Activated T-cell treated with anti-CD3 and anti-CD28 coated beads, Interleukin-2, amount 50 U/mL, for 4 hours (primary cell): ENCODE results near the gene AAMDC. TPM values are rescaled to one million over a fixed set of nuclear protein-coding genes. Genes with fewer than 3 reads are reported as not detected.
"Not testable (repeated sequence)": the region's sequence is repeated elsewhere in the genome, so short reads cannot be mapped to it uniquely, and the experiment has no call there.

Experiments used
- ATAC-seq, 2 donors: fragments of 200-7000 bp; cut with Tn5 transposase; one replicate each; pipeline ENCODE4 v1.10.0; 2021
- DNase-seq: peaks from one replicate; pipeline ENCODE4 v3.0.0-alpha.2; 2020
- H3K27me3 Mint-ChIP-seq: one replicate; pipeline ENCODE4 v1.8.0; 2021; ENCODE audit warnings: low read depth, mixed read lengths
- H3K36me3 Mint-ChIP-seq: one replicate; pipeline ENCODE4 v1.8.0; 2022; ENCODE audit warnings: mixed read lengths; ENCODE audit not compliant: insufficient read depth
- H3K4me1 Mint-ChIP-seq: one replicate; pipeline ENCODE4 v1.8.0; 2021; ENCODE audit warnings: low read depth, mixed read lengths
- H3K4me3 Mint-ChIP-seq: one replicate; pipeline ENCODE4 v1.8.0; 2021; ENCODE audit warnings: mild to moderate bottlenecking, moderate library complexity, mixed read lengths
- H3K9me3 Mint-ChIP-seq: one replicate; pipeline ENCODE4 v1.8.0; 2021; ENCODE audit warnings: mixed read lengths
- total RNA-seq, 3 donors: library from RNA; stranded (reverse); gene quantifications; one replicate each; pipeline ENCODE4 v1.2.1, GENCODE V29; 2021

Gene AAMDC
- total RNA-seq, 3 donors from 2014 or later, result 1.8 to 2.4 (median 2.2) TPM

DNA sequence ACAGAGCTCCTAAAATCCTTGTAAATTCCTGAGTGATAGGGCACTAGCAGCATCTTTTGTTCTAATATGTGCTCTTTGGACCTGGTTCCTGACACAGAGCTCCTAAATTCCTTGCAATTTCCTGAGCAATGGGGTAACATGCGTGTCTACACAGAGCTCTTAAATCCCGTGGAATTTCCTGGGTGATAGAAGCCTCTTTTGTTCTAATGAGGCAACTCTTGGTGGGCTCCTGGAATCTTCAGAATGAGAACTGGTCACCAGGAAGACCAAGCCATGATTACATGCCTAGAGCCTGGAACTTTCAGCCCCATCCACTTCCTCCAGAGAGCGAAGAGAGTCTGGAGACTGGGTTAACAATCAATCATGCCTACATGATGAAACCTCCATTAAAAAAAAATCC is 19.5 kb upstream of the AAMDC start:
- Mint-ChIP-seq H3K27me3 (no peaks in the 10 kb centered on the region), H3K36me3 (peaks cover 16% of the 10 kb centered on the region), H3K4me1 (peaks cover 59% of the 10 kb centered on the region), H3K9me3 (no peaks in the 10 kb centered on the region), H3K4me3 (no peak overlapping the region)
- ATAC-seq, result no peak
- DNase-seq, result no peak

DNA sequence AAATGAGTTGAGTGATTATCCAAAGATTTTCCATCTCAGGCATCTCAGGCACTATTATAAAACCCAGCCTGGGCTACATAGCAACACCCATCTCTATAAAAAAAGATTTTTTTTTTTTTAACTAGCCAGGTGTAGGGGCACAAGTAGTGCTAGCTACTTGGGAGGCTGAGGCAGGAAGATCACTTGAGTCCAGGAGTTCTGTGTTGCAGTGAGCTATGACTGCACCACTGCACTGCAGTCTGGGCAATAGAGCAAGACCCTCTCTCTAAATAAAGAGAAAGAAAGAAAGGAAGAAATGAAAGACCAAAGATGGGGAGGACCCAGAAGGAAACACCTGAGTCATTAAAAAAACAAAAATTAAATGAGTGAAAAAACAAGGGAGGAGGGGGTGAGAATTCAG is 14.5 kb upstream of the AAMDC start:
- Mint-ChIP-seq H3K4me1 (peaks cover 53% of the 10 kb centered on the region), H3K36me3 (peaks cover 17% of the 10 kb centered on the region), H3K9me3 (no peaks in the 10 kb centered on the region), H3K4me3 (no peak overlapping the region), H3K27me3 (no peaks in the 10 kb centered on the region)
- ATAC-seq, result no peak
- no peak for DNase-seq

GRCh38 chr11:77806993-77807392 is 14.0 kb upstream of the AAMDC start:
- DNase-seq (no peak), ATAC-seq (no peak)
- Mint-ChIP-seq H3K36me3 (peaks cover 19% of the 10 kb centered on the region), H3K27me3 (no peaks in the 10 kb centered on the region), H3K4me3 (no peak overlapping the region), H3K4me1 (peaks cover 52% of the 10 kb centered on the region), H3K9me3 (no peaks in the 10 kb centered on the region)

- DNase-seq (no peak), ATAC-seq (no peak)
- Mint-ChIP-seq H3K9me3 (peaks cover 4% of the 10 kb centered on the region), H3K36me3 (peaks cover 20% of the 10 kb centered on the region), H3K4me1 (peaks cover 61% of the 10 kb centered on the region), H3K4me3 (no peak overlapping the region), H3K27me3 (no peaks in the 10 kb centered on the region)
These were observed 7.7 kb upstream of the AAMDC start for GRCh38 chr11:77813256-77813655.

DNA sequence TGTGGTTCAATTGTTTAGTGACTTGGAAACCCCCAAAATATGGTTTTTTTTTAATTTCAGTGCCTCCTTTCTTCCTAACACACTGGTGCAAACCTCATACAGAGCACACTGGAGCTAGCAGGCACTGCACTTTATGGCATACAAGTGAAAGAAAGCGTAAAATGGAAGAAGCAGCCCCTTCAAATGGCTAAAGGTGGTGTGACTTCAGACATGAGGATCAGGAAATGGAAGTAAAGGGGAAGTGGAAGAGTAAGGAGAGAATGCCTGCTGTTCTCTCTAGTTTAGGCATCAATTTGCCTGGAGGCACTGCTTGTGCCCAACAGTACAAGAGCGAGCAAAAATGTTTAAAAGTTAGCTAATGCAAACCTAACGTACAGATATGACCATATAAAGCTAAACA is 6.1 kb upstream of the AAMDC start:
- peaks cover 20% of the 10 kb centered on the region for H3K36me3 Mint-ChIP-seq
- H3K9me3 Mint-ChIP-seq, result peaks cover 4% of the 10 kb centered on the region
- ATAC-seq, result no peak
- no peaks in the 10 kb centered on the region for H3K27me3 Mint-ChIP-seq
- no peak overlapping the region for H3K4me3 Mint-ChIP-seq
- no peak for DNase-seq
- peaks cover 65% of the 10 kb centered on the region for H3K4me1 Mint-ChIP-seq

- Mint-ChIP-seq H3K4me1 (peaks cover 60% of the 10 kb centered on the region), H3K9me3 (peaks cover 4% of the 10 kb centered on the region), H3K4me3 (no peak overlapping the region), H3K36me3 (peaks cover 20% of the 10 kb centered on the region), H3K27me3 (no peaks in the 10 kb centered on the region)
- no peak for DNase-seq
- no peak for ATAC-seq
These were observed 5.5 kb upstream of the AAMDC start for GRCh38 chr11:77815459-77815858.

- Mint-ChIP-seq H3K9me3 (peaks cover 4% of the 10 kb centered on the region), H3K27me3 (no peaks in the 10 kb centered on the region), H3K36me3 (peaks cover 7% of the 10 kb centered on the region), H3K4me1 (peaks cover 46% of the 10 kb centered on the region), H3K4me3 (peak overlapping the region; percentile 100)
- ATAC-seq (peak; percentile 65 to 69), DNase-seq (peak; percentile 77)
These were observed 1.5 kb upstream of the AAMDC start for GRCh38 chr11:77819411-77819920.

GRCh38 chr11:77819921-77820564 is 901 bp upstream of the AAMDC start:
- Mint-ChIP-seq H3K27me3 (no peaks in the 10 kb centered on the region), H3K4me1 (peaks cover 43% of the 10 kb centered on the region)
- ATAC-seq, result peak; percentile 7 to 9

GRCh38 chr11:77821349-77821851 is 456 bp downstream of the AAMDC start:
- no peaks in the 10 kb centered on the region for H3K27me3 Mint-ChIP-seq
- H3K4me3 Mint-ChIP-seq, result peak overlapping the region; percentile 100

More at GRCh38 chr11:77819921-77820564, 901 bp upstream of the AAMDC start:
- H3K36me3 Mint-ChIP-seq, result peaks cover 4% of the 10 kb centered on the region
- peak; percentile 22 for DNase-seq
- peak overlapping the region; percentile 100 for H3K4me3 Mint-ChIP-seq
- no peaks in the 10 kb centered on the region for H3K9me3 Mint-ChIP-seq

GRCh38 chr11:77822126-77822525 is 1.2 kb downstream of the AAMDC start:
- not testable (repeated sequence) for H3K9me3 Mint-ChIP-seq, H3K4me3 Mint-ChIP-seq, ATAC-seq, DNase-seq, H3K36me3 Mint-ChIP-seq, H3K27me3 Mint-ChIP-seq
- peaks cover 27% of the 10 kb centered on the region for H3K4me1 Mint-ChIP-seq

More at GRCh38 chr11:77821349-77821851, 456 bp downstream of the AAMDC start:
- ATAC-seq, result no peak
- Mint-ChIP-seq H3K4me1 (peaks cover 34% of the 10 kb centered on the region), H3K36me3 (peaks cover 4% of the 10 kb centered on the region), H3K9me3 (no peaks in the 10 kb centered on the region)
- DNase-seq, result peak; percentile 5

- Mint-ChIP-seq H3K9me3 (no peaks in the 10 kb centered on the region), H3K4me3 (no peak overlapping the region), H3K4me1 (peaks cover 13% of the 10 kb centered on the region), H3K27me3 (no peaks in the 10 kb centered on the region), H3K36me3 (no peaks in the 10 kb centered on the region)
- ATAC-seq (no peak), DNase-seq (no peak)
These were observed 2.8 kb downstream of the AAMDC start for GRCh38 chr11:77823775-77824174.

- Mint-ChIP-seq H3K9me3 (no peaks in the 10 kb centered on the region), H3K4me3 (no peak overlapping the region)
These were observed 8.0 kb downstream of the AAMDC start for GRCh38 chr11:77828926-77829325.

GRCh38 chr11:77833302-77833701 is 12.4 kb downstream of the AAMDC start:
- Mint-ChIP-seq H3K4me3 (no peak overlapping the region), H3K4me1 (peaks cover 3% of the 10 kb centered on the region), H3K27me3 (no peaks in the 10 kb centered on the region), H3K36me3 (no peaks in the 10 kb centered on the region), H3K9me3 (no peaks in the 10 kb centered on the region)
- no peak for ATAC-seq
- no peak for DNase-seq

More at GRCh38 chr11:77828926-77829325, 8.0 kb downstream of the AAMDC start:
- ATAC-seq (no peak), DNase-seq (no peak)
- H3K27me3 Mint-ChIP-seq, result no peaks in the 10 kb centered on the region
- H3K36me3 Mint-ChIP-seq, result no peaks in the 10 kb centered on the region
- peaks cover 3% of the 10 kb centered on the region for H3K4me1 Mint-ChIP-seq

DNA sequence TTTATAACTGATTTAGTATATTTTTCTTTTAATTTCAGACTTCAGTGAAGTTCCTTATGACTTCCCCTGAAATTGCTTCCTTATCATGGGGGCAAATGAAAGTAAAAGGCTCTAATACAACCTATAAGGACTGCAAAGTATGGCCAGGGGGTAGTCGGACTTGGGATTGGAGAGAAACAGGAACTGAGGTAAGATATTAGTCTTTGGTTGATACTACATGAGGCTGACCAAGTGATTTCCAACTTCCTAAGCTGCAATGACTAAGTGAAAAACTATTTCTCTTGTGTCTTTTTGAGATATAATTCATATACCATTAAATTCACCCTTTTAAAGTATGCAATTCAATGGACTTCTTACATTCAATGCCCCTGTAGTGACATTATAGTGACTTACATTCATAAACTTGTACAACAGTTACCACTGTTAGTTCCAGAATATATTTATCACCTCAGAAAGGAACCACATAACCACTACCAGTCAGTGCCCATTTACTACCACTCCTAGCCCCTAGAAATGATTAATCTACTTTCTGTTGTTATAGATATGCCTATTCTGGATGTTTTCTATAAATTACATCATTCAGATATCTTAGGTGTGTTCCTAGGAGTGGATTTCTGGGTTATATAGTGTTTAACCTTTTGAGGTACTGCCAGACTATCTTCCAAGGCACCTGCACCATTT is 21.6 kb downstream of the AAMDC start:
- Mint-ChIP-seq H3K36me3 (peaks cover 33% of the 10 kb centered on the region), H3K4me1 (no peaks in the 10 kb centered on the region), H3K9me3 (peaks cover 13% of the 10 kb centered on the region), H3K27me3 (no peaks in the 10 kb centered on the region), H3K4me3 (no peak overlapping the region)
- DNase-seq, result no peak
- no peak for ATAC-seq

DNA sequence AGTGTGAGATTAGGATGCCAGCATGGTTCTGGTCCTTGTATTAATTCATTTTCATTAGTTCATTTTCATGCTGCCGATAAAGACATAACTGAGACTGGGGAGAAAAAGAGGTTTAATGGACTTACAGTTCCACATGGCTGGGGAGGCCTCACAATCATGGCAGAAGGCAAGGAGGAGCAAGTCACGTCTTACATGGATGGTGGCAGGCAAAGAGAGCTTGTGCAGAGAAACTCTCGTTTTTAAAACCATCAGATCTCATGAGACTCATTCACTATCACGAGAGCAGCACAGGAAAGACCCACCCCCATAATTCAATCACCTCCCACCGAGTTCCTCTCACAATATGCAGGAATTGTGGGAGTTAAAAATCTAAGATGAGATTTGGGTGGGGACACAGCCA is 22.8 kb downstream of the AAMDC start:
- not testable (repeated sequence) for ATAC-seq, DNase-seq, H3K4me1 Mint-ChIP-seq, H3K27me3 Mint-ChIP-seq, H3K4me3 Mint-ChIP-seq
- H3K9me3 Mint-ChIP-seq, result peaks cover 13% of the 10 kb centered on the region
- peaks cover 36% of the 10 kb centered on the region for H3K36me3 Mint-ChIP-seq
